ENCODE results near the gene TRMT13. TPM values are rescaled to one million over a fixed set of nuclear protein-coding genes. Genes with fewer than 3 reads are reported as not detected.

TRMT13 gene
- total and polyA plus RNA-seq, 2 of the 13 experiments (the other 11 are each of a cell fraction or from before 2014, with no cell fraction given), result 10.0 to 12.4 TPM

DNA sequence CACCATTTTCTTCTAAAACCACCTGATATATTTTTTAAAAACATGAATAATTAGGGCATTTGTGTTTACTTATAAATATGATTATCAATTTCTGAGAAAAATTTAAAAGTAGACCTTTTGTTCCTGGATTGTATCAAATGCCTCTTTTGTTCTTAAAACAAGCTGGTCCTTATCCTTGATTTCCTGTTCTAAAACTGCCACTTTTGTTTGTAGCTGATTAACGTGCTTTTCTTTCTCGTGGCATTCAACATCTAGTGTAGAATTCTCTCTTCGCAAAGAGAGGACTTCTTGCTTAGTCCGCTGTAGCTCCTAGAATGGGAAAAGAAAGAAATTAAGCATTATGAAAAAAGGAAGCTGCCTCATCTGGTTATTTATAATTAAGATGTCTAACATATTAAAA is 25.3 kb upstream of the TRMT13 start:
- 98% methylated on average over 4 of the region's 4 CpGs for WGBS (ENCODE audit: low lambda C conversion rate)
- DNase-seq (ENCODE audit: low spot score) (no peak), FAIRE-seq (no peak), ATAC-seq (no peak)
- H3K9ac ChIP-seq (ENCODE audit: insufficient read depth, low read depth, low read length), result no peak overlapping the region
- no peaks in the 10 kb centered on the region for H3K9me3 ChIP-seq (ENCODE audit: low read length)
- H3K27ac ChIP-seq (ENCODE audit: extremely low read length, insufficient read depth, low read length), result no peak overlapping the region
- H3K4me3 ChIP-seq (replicated peaks in 1 of 3; ENCODE audit: insufficient read depth in 1 of 3, low read depth in 2 of 3, low read length in 3 of 3), result no peak overlapping the region
- peaks cover 8 to 34% of the 10 kb centered on the region in 2 experiments for H3K36me3 ChIP-seq (replicated peaks in 1 of 2; ENCODE audit: control insufficient read depth in 1 of 2, insufficient read depth in 2 of 2, low read length in 2 of 2)
- H3K27me3 ChIP-seq (ENCODE audit: control insufficient read depth in 1 of 2, insufficient read depth in 2 of 2, low read length in 2 of 2), result no peaks in the 10 kb centered on the region
- TF ChIP-seq ZNF576 (CRISPR knock-in tag; IDR thresholded peaks at IDR 0.05), result no peak
- no peak for TF ChIP-seq ZMYM4 (CRISPR knock-in tag; IDR thresholded peaks at IDR 0.05)
- no peak for TF ChIP-seq TMF1 (CRISPR knock-in tag; IDR thresholded peaks at IDR 0.05; ENCODE audit: low read depth)
- TF ChIP-seq DRAP1 (CRISPR knock-in tag; IDR thresholded peaks at IDR 0.05), result no peak
- no peak for TF ChIP-seq FOXP1 (IDR thresholded peaks at IDR 0.05)
- TF ChIP-seq FOXP1 (CRISPR knock-in tag; IDR thresholded peaks at IDR 0.05), result no peak
- no peak for TF ChIP-seq ZNF574 (CRISPR knock-in tag; IDR thresholded peaks at IDR 0.05)
- no peak for TF ChIP-seq RORA (CRISPR knock-in tag; IDR thresholded peaks at IDR 0.05)
- intact Hi-C loops (cut with micrococcal nuclease; ENCODE audit: unreplicated experiment) (no loop called here), in situ Hi-C loops (cut with HindIII; ENCODE audit: extremely low pct_ligation_motif_present, low pct_unique_long_range_greater_than_20kb) (no loop called here)
- H2AFZ ChIP-seq (ENCODE audit: low read length), result no peak overlapping the region
- no peaks in the 10 kb centered on the region for H3K4me1 ChIP-seq (ENCODE audit: insufficient read depth, low read length)
- no TSS peak for BruUV-seq (replicated peaks)
- CTCF ChIA-PET (ENCODE audit: low intra/inter-chr PET ratio, low total read pairs), result no interaction called here
- H4K20me1 ChIP-seq (ENCODE audit: insufficient read depth, low read length), result no peaks in the 10 kb centered on the region
- POLR2A ChIA-PET, result no interaction called here
- H3K79me2 ChIP-seq (ENCODE audit: insufficient read depth, low read length), result no peaks in the 10 kb centered on the region
- H3K4me2 ChIP-seq (ENCODE audit: low read depth, low read length), result no peak overlapping the region

Data from HepG2 (cell line).